Muscle of arm (tissue), 12 donors: ENCODE results near the gene UBL7. TPM values are rescaled to one million over a fixed set of nuclear protein-coding genes. Genes with fewer than 3 reads are reported as not detected.

Experiments used
- polyA plus RNA-seq, 12 donors: library from polyadenylated mRNA; unstranded; fragments of 120-200 nt; gene quantifications; one replicate each; pipeline ENCODE4 v1.2.1, GENCODE V29; 2013; ENCODE audit not compliant: insufficient read length in 12 of 12

Gene UBL7
- polyA plus RNA-seq, 12 donors, result 24.7 to 45.8 (median 32.4) TPM; not detected in 1

Other genes with a start within 250 kb of the UBL7 start
- gene CCDC33, start 224.8 kb downstream of the UBL7 start, polyA plus RNA-seq, result under 1 TPM in 3 of 12 donors, not detected in 9; 0.17 to 0.36 (median 0.22) TPM
- gene CYP11A1, start 93.5 kb downstream of the UBL7 start, polyA plus RNA-seq, result 1 to 10 TPM in 10 of 12 donors, not detected in 2; 1.1 to 2.5 (median 1.7) TPM
- gene SEMA7A, start 27.2 kb downstream of the UBL7 start, polyA plus RNA-seq, result 1 to 10 TPM in 11 of 12 donors, not detected in 1; 4.1 to 9.6 (median 5.6) TPM
- 10 to 100 TPM in 1 of 12 donors, 1 to 10 TPM in 10, not detected in 1; 3.6 to 17.0 (median 4.9) TPM for gene ARID3B, start 80.1 kb upstream of the UBL7 start, polyA plus RNA-seq
- gene CLK3, start 154.7 kb upstream of the UBL7 start, polyA plus RNA-seq, result 10 to 100 TPM in 11 of 12 donors, not detected in 1; 36.9 to 72.4 (median 45.4) TPM
- gene EDC3, start 234.9 kb upstream of the UBL7 start, polyA plus RNA-seq, result 10 to 100 TPM in 11 of 12 donors, not detected in 1; 22.2 to 53.6 (median 29.6) TPM